ENCODE measurements around the gene VSTM4. TPM values are rescaled to one million over a fixed set of nuclear protein-coding genes. Genes with fewer than 3 reads are reported as not detected.

VSTM4 gene
- polyA plus RNA-seq, 1 donor (not counting 4 experiments of a cell fraction or from before 2014, with no cell fraction given): not detected

- no peaks in the 10 kb centered on the region for H3K79me2 ChIP-seq (ENCODE audit: control insufficient read depth, insufficient read depth, low read length)
- H3K36me3 ChIP-seq (ENCODE audit: control insufficient read depth in 2 of 2, extremely low read depth in 1 of 2, insufficient read depth in 2 of 2, low read length in 2 of 2): no peaks in the 10 kb centered on the region
- no peak overlapping the region for H3K27ac ChIP-seq (ENCODE audit: control insufficient read depth, insufficient read depth, low read length)
- no peak overlapping the region for H3K4me3 ChIP-seq (ENCODE audit: control insufficient read depth in 2 of 3, extremely low read depth in 1 of 3, insufficient read depth in 2 of 3, low read depth in 1 of 3, low read length in 3 of 3)
- no peak overlapping the region for H2AFZ ChIP-seq (ENCODE audit: control insufficient read depth, low read length)
- H3K9me3 ChIP-seq (ENCODE audit: control insufficient read depth, low read depth, low read length): no peaks in the 10 kb centered on the region
- peaks cover 16% of the 10 kb centered on the region for H3K4me1 ChIP-seq (ENCODE audit: control insufficient read depth, extremely low read depth, insufficient read depth, low read length)
- DNase-seq (ENCODE audit: low read depth, low spot score): no peak
- H3K9ac ChIP-seq (ENCODE audit: control insufficient read depth, extremely low read depth, insufficient read depth, low read length): no peak overlapping the region
- H4K20me1 ChIP-seq (ENCODE audit: control insufficient read depth, extremely low read depth, insufficient read depth, low read length): no peaks in the 10 kb centered on the region
- no peak for FAIRE-seq
- no peak for TF ChIP-seq CTCF (optimal IDR thresholded peaks at IDR 0.05 in 1 of 3, IDR thresholded peaks at IDR 0.05 in 1 of 3, conservative IDR thresholded peaks at IDR 0.05 in 1 of 3; ENCODE audit: extremely low read depth in 1 of 3, insufficient read depth in 2 of 3, low read length in 3 of 3)
- no peak for TF ChIP-seq EZH2 (IDR thresholded peaks at IDR 0.05; ENCODE audit: low read length)
- peaks cover 3% of the 10 kb centered on the region for H3K27me3 ChIP-seq (ENCODE audit: control insufficient read depth, extremely low read depth, insufficient read depth, low read length)
- H3K9me1 ChIP-seq (ENCODE audit: control insufficient read depth, extremely low read depth, insufficient read depth, low read length): no peaks in the 10 kb centered on the region
- dilution Hi-C loops (cut with MboI; ENCODE audit: extremely low pct_ligation_motif_present, low sequenced_read_pairs): no loop called here
- no peak overlapping the region for H3K4me2 ChIP-seq (ENCODE audit: control insufficient read depth, extremely low read depth, insufficient read depth, low read depth, low read length)
Observed at GRCh38 chr10:49066944-49067730, 48.2 kb downstream of the VSTM4 start.

GRCh38 chr10:49062229-49062628 is 53.1 kb downstream of the VSTM4 start:
- Histone ChIP-seq H3K4me1 (ENCODE audit: control insufficient read depth, extremely low read depth, insufficient read depth, low read length) (no peaks in the 10 kb centered on the region), H3K27me3 (ENCODE audit: control insufficient read depth, extremely low read depth, insufficient read depth, low read length) (no peaks in the 10 kb centered on the region), H2AFZ (ENCODE audit: control insufficient read depth, low read length) (no peak overlapping the region), H3K9me3 (ENCODE audit: control insufficient read depth, low read depth, low read length) (no peaks in the 10 kb centered on the region), H4K20me1 (ENCODE audit: control insufficient read depth, extremely low read depth, insufficient read depth, low read length) (no peaks in the 10 kb centered on the region), H3K9ac (ENCODE audit: control insufficient read depth, extremely low read depth, insufficient read depth, low read length) (no peak overlapping the region), H3K79me2 (ENCODE audit: control insufficient read depth, insufficient read depth, low read length) (no peaks in the 10 kb centered on the region), H3K4me3 (ENCODE audit: control insufficient read depth in 2 of 3, extremely low read depth in 1 of 3, insufficient read depth in 2 of 3, low read depth in 1 of 3, low read length in 3 of 3) (no peak overlapping the region), H3K9me1 (ENCODE audit: control insufficient read depth, extremely low read depth, insufficient read depth, low read length) (no peaks in the 10 kb centered on the region), H3K4me2 (ENCODE audit: control insufficient read depth, extremely low read depth, insufficient read depth, low read depth, low read length) (no peak overlapping the region), H3K36me3 (ENCODE audit: control insufficient read depth in 2 of 2, extremely low read depth in 1 of 2, insufficient read depth in 2 of 2, low read length in 2 of 2) (no peaks in the 10 kb centered on the region), H3K27ac (ENCODE audit: control insufficient read depth, insufficient read depth, low read length) (no peak overlapping the region)
- dilution Hi-C loops (cut with MboI; ENCODE audit: extremely low pct_ligation_motif_present, low sequenced_read_pairs): no loop called here
- TF ChIP-seq EZH2 (IDR thresholded peaks at IDR 0.05; ENCODE audit: low read length) (no peak), CTCF (optimal IDR thresholded peaks at IDR 0.05 in 1 of 3, IDR thresholded peaks at IDR 0.05 in 1 of 3, conservative IDR thresholded peaks at IDR 0.05 in 1 of 3; ENCODE audit: extremely low read depth in 1 of 3, insufficient read depth in 2 of 3, low read length in 3 of 3) (no peak)
- DNase-seq (ENCODE audit: low read depth, low spot score) (no peak), FAIRE-seq (no peak)
